HG03097 (cell line): ENCODE results near the gene RNF32.
"Not testable (repeated sequence)": the region's sequence is repeated elsewhere in the genome, so short reads cannot be mapped to it uniquely, and the experiment has no call there.

Source experiments
- ATAC-seq: cut with Tn5 transposase; IDR thresholded peaks from one replicate; pipeline ENCODE4 v1.9.1; 2021; ENCODE audit not compliant: unreplicated experiment, low FRiP score

Gene RNF32

DNA sequence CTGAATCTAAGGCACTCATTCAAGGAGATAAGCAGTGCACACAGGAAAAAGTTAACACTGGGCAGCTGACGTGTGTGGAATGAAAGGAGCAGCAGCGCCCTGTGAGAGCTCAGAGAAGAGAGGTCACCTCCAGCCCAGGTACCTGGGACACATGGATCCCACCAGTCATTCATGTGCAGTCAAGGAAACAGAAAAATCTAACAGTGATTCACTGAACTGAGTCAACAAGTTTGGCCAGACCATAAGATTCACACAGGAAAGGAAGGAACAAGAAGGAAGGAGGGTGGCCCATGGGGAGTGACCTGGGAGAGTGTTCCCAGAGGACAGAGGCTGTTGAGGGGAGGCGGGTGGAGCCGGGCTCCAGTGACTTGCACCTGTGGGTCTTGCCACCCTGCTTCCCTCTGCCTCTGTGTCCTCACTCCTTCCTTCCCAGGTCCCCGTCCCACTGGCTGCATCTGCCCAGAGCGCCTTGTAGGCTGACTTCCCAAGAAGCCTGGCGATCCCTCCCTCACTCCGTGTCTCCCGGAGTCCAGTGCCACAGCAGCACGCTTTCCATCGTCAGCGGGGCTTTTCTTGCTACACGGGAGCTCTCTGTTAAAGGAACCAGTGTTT is 27.7 kb downstream of the RNF32 start:
- no peak for ATAC-seq

DNA sequence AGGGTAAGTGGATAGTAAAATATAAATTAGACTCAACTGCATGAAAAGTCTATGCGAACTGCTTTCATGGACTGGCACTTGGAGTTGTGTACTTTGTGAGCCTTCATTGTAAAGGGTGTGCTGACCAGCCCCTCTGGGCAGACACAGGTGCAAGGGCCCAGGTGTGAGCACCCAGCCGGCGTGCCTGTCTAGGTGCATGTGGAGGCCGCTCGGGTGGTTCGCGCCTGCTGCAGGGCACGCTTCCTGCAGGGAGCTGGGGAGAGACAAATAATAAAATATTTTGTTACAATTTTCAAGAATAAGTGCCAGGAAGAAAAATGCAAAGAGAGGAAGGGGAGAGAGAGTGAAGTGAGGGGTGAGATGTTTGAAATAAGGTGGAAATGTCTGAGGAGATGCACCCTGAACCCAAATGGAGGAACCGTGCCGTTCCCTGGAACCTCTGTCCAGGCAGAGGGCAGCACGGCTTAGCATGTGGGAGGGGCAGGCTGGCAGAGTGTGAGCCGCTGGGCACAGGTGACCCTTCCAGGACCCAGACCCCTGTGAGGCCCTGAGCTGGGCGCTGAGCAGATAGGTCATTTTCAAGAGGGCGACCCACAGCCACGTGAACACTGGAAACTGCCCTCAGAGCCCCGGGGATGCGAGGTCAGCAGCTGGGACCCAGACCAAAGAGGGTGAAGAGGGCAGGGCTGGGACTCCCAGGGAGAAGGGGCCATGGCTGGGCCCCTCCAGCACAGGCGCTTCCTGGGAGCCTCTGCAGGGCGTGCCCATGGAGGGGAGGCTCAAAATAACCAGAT is 28.7 kb downstream of the RNF32 start:
- no peak for ATAC-seq

DNA sequence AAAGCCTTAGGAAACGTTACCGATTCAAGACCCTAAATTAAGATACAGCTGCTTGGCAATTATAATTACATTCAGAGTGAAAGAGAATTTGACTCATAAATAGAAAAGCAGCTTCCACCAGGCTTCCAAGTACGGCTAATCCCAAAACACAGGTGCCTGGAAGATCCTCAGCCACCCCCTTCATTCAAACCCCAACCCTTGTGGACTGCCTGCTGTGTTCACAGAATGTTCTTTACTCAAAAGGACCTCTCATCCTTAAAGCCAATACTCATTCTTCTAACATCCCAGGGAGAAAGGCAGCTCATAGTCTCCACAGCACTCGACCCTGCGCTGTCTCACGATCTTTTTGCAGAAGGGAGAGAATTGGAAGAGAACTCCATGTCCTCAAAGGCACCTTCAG is 32.9 kb downstream of the RNF32 start:
- ATAC-seq: no peak

DNA sequence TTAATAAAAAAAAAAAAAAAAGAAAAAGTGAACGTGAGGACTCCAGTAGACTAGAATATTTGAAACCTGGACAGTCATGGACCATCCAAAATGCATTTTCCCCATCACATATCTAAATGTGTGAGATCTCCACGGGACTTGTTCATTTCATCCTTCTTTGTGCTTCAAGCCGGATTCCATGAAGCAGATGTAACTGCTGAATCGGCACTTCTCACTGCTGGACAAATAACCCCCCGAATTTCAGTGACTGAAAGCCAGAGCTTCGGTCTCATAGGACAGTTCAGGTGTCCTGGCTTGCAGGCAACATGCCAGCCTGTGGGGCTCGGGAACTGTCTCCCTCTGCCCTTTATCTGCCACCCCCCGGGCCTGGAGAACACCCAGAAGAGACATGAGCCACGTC is 33.3 kb downstream of the RNF32 start:
- no peak for ATAC-seq

DNA sequence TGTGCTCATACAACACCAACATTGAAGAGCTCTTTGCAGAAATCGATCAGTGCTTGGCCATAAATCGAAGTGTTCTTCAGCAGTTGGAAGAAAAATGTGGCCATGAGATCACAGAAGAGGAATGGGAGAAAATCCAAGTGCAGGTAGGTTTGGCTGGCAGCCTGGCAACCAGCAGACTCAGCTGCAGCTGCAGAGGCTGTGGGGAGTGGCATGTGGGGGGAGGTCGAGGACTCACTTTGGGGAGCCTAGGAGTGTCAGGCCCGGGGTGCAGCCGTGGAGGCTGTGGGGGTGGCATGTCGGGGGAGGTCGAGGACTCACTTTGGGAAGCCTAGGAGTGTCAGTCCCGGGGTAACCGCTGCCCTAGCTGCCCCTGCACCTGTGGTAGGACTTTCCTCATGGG is 35.1 kb downstream of the RNF32 start:
- no peak for ATAC-seq

DNA sequence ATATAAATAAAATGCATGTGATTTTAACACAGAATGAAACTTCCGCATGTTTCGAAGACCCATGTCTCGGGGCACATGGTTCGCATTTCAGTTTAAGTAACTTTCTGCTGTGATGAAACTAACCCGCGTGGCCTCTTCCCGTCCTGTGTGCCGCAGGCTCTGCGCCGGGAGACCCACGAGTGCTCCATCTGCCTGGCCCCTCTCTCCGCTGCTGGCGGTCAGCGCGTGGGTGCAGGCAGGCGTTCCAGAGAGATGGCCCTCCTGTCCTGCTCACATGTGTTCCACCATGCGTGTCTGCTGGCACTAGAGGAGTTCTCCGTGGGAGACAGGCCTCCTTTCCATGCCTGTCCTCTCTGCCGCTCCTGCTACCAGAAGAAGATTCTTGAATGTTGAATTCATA is 35.7 kb downstream of the RNF32 start:
- ATAC-seq: no peak

DNA sequence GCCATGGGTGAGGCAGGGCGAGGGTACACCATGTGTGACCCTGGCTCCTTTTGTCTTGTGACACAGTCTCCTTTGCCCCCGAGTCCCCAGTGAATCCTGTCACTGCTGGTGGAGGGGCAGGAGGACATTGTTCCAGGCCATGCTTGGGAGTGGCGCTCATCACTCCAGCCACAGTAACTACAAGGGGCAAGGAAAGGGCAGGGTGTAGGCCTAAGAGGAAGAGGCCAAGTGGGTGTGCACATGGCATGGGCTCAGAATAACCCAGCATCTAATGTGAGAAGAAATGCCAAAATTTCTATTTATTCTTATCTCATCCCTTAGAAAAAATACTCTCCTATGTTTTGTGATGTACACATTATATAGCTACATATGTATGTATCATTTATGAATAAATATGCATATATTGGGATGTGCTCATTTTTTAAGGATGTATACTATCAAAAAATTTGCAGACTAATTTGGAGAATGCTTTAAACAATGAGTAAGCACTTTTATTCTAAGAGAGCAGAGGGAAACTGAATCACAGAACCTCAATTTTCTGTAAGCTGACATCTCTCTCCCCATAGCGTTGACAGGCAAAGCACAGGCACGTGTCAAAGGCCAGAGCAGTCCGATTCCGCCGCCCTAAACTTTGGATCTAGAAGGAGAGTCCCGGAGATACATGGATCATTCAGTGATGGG is 36.9 kb downstream of the RNF32 start:
- no peak for ATAC-seq

DNA sequence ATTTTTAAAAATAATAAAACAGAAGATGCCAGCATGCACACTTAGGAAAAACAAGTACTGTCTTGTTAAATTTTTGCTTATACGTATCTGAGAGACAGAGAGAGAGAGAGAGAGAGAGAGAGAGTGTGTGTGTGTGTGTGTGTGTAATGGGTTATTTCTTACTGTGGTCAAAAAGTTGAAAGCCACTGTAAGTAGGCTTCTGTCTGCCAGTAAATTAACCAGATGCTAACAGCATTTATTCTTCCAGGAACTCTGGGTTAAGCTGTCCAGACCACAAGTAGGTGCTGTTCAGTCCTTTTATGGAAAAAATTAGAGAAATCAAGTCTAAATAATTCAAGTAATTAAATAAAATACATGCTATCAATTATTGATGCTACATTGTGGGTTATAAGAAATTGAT is 39.7 kb downstream of the RNF32 start:
- ATAC-seq: no peak

DNA sequence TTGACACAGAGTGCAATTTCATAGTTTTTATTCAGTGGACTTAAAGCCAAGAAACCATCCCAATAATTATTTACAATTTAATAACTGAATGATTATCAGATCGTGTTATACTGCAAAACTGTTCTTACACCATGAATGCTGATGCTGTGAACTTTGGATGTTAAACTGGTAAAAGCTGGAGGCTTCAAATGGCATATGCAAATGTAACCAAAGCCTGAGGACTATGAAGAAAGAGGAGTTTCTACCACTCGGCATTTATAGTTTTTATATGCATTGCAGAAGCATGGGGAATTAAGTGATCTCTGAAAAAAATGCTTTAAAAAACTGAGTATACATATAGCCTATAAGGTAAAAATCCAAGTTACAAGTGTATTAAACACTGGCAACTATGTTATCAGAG is 42.4 kb downstream of the RNF32 start:
- no peak for ATAC-seq

DNA sequence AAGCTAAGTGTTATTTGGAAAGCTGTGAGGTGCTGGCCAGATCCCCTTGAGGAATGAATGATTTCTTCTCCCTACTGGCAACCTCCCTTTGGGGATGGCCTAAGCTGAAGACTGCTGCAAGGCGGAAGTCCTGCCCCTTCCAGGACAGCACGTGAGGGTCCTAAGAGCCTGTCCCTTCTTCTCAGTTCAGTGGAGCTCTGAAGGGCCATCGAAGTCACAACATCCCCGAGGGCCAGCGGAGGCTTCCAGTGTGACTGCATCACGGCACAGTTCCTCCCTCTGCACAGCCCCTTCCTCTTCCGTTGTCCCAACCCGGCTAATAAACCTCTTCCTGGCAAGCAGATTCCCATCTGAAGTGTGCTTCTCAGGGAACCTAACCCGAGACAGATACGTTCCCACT is 43.7 kb downstream of the RNF32 start:
- ATAC-seq: no peak

DNA sequence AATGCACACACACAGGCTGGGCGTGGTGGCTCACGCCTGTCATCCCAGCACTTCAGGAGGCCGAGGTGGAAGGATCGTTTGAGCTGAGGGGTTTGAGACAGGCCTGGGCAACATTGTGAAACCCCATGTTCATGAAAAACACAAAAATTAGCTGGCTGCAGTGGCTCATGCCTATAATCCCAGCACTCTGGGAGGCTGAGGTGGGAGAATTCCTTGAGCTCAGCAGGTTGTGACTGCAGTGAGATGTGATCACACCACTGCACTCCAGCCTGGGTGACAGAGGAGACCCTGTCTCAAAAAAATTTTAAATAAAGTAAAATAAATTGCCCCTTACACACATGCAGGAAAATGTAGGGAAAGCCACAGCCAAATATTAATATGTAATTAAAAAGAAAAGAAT is 44.1 kb downstream of the RNF32 start:
- no peak for ATAC-seq

DNA sequence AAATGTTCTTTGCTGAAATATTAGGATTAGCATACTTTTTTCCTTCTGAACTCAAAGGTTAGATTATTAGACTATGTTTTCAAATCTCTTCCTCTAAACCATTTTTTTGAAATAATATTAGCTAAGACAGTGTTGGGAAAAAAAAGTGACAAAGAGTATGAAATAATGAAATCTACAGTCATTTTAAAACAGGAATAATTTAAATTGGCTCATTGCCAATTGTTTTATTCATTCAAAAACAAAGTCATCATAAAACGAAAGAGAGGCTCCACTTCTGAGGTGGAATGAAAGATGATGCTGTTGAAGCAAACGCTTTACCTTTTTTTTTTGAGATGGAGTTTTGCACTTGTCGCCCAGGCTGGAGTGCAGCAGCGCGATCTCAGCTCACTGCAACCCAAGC is 51.2 kb downstream of the RNF32 start:
- no peak for ATAC-seq

DNA sequence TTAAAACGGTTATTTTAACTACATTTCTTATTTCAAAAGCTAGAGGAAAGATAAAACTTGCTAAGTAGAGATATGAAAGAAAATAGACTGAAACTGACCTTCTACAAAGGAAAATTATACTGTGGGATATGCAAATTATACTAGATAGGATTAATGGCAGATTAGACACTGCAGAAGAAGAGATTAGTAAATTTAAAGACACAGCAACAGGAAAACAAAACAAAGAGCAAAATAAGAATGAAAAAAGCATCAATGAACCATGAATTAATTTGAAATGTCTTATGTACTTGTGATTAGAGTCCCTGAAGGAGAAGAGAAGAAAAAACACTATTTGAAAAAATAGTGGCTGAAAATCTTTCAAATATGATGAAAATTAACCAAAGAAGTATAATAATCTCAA is 52.3 kb downstream of the RNF32 start:
- ATAC-seq: no peak

DNA sequence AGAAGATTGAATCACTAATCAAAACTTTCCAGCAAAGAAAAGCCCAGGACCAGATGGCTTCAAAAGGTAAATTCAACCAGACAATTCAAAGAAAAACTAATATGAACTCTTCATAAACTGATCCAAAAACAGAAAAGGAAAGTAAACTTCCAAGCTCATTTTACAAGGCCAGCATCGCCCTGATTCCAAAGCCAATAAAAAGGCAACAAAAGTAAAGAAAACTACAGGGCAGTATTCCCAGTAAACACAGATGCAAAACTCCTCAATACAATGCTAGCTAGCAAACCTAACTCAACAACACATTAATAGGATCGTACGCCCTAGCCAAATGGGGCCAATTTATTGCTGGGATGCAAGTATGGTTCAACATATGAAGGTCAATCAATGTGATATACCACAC is 53.1 kb downstream of the RNF32 start:
- no peak for ATAC-seq

DNA sequence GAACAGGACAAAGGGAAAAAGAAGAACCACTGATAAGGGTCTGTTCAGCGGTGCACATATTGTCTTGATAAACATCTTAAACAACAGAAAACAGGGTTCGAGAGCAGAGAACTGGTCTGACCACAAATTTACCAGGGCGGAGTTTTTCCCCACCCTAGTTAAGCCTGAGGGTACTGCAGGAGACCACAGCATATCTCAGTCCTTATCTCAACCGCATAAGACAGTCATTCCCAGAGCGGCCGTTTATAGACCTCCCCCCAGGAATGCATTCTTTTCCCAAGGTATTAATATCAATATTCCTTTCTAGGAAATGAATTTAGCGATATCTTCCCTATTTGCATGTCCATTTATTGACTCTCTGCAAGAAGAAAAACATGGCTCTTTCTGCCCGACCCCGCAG is 56.7 kb downstream of the RNF32 start:
- ATAC-seq: not testable (repeated sequence)

DNA sequence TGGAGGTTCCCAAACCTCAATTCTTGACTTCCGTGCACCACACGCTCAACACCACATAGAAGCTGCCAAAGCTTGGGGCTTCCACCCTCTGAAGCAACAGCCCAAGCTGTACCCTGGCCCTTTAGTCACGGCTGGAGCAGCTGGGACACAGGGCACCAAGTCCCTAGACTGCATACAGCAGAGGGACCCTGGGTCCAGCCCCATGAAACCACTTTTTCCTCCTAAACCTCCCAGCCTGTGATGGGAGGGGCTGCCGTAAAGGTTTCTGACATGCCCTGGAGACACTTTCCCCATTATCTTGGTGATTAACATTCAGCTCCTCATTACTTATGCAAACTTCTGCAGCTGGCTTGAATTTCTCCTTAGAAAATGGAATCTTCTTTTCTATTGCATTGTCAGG is 57.9 kb downstream of the RNF32 start:
- not testable (repeated sequence) for ATAC-seq

DNA sequence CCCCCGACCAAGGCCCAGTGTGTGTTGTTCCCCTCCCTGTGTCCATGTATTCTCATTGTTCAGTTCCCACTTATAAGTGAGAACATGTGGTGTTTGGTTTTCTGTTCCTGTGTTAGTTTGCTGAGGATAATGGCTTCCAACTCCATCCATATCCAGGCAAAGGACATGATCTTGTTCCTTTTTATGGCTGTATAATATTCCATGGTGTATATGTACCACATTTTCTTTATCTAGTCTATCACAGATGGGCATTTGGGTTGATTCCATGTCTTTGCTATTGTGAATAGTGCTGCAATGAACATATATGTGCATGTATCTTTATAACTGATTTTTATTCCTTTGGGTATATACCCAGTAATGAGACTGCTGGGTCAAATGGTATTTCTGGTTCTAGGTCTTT is 61.2 kb downstream of the RNF32 start:
- ATAC-seq: not testable (repeated sequence)

DNA sequence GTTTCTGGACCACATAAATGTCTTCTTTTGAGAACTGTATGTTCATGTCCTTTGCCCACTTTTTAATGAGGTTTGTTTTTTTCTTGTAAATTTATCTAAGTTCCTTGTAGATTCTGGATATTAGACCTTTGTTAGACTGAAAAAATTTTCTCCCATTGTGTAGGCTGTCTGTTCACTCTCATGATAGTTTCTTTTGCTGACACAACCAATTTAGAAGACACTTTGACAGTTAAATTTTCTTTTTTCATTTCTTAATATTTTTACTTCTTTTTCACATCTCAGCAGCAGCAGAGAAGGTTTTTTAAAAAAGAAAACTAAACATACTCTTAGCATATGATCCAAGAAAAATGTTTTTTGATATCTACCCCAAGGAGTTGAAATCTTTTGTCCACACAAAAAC is 61.8 kb downstream of the RNF32 start:
- no peak for ATAC-seq

DNA sequence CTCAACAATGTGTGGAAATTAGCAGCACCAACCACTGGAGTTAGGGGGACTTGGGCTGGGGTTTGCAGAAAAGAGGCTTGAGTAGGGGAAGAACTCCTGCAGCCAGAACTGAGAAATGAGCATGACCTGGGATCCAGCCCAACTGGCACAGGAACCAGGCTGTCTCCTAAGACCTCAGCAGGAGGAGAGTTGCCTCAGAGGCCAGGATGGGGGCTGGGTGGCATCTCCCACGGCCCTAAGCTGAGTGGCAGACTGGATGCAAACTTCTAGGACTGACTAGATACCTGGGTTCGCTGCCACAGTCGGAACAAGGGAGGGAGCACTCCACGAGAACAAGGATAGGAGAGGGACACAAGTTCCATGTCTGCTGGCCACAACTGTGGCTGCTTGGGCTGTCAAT is 62.6 kb downstream of the RNF32 start:
- no peak for ATAC-seq

DNA sequence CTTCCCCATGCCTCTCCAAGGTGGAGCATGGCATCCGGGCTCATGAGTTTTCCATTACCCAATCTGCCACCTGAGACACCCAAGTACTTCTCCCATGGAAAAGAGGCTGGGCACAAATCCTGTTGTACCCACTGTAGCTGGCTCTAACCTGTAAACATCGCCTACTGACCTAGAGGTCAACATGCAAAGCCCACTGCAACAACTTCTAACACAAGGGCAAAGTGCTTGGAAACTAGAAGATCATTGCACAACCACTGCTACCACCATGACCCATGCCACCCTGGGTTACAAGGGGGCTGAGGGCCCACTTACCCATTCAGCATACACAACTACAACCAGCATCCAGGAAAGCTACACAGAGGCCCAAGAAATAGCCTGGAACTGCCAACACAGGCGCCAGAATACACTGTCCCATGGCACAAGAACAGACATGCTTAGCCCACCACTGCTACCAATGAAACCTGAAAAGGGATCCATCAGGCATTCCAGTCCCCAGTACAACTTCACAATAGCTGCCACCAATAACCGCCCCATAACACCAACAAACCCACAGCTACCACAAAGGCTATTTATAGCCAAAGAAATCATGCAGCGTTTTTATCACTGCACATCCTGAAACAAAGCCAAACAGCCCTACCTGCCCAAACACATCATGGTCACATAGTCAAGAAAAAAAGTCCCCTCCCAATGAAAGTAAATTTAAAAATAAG is 63.4 kb downstream of the RNF32 start:
- no peak for ATAC-seq

DNA sequence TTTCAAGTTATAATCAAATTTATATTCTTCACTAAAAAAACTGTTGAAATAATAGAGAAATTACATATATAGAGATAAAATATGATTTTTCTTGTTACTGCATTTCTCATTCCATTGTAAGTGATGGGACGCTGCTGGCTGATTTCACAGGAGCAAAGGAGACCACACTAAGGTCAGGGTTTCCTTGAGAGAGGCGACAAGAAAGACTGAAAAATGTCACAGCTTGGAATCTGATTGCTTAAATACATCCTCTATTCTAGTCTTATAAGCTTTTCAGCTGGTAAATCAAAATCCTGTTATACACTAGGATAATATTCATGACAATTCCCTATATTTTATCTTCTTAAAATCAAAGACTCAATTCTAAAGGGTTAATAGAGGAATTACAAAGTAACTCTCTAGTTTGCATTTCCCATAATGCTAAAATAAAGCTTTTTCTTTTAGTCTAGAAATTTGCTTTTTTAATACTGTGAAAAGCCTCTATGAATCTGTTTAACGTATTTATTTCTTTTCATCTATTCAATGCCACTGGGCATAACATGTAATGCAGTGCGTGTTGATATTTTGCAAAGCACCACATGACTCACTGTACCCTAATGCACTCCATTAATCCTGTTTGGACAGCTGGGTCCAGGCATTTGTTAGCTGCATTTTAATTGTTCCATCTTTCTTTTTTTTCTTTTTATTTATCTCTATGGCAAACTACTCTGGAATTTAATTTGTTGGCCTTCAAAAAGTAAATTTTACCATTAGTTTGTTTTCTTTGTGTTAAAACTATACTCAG is 81.7 kb downstream of the RNF32 start:
- no peak for ATAC-seq
